ENCODE measurements around the gene LY6G5C. TPM values are rescaled to one million over a fixed set of nuclear protein-coding genes. Genes with fewer than 3 reads are reported as not detected.

Gene LY6G5C
- total and polyA plus RNA-seq, 9 of the 15 experiments (the other 6 are each of a cell fraction or from before 2014, with no cell fraction given): 0.10 to 0.67 (median 0.46) TPM; not detected in 4

DNA sequence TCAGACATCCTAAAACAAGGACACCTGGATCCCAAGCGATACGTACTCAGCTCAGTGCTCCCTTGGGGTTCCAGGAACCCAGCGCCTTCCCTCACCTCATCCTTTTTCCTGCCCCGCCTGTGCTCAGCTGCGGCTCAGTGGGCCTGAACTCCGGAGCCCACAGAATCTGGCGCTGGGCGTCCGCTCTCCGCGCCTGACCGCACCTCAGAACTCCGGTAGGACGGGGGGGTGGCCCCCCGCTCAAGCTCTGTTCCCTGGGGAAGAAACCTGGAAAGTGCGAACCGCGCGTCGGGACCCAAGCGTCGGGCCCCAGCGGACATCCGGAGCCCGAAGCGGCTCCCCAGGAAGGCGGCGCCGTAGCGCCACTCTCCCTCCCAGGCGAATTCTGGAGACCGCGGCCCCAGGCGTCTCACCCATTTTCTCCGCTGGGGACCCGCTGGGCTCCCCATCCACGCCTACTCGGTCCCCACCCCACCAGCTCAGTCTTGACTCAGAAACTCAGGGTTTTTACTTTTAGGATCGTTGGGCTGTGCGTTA is 336 bp upstream of the LY6G5C start (continued):
- TF ChIP-seq ZKSCAN1 (IDR thresholded peaks at IDR 0.05; ENCODE audit: low read depth, low read length): no peak
- TF ChIP-seq SLC30A9 (CRISPR knock-in tag; IDR thresholded peaks at IDR 0.05): no peak
- 0 out of 2 replicates have a peak, but pooled peaks have one; percentile 17 for TF ChIP-seq STAG1 (CRISPR knock-in tag; IDR thresholded peaks at IDR 0.05; ENCODE audit: borderline replicate concordance)
- TF ChIP-seq, protein P1, sequence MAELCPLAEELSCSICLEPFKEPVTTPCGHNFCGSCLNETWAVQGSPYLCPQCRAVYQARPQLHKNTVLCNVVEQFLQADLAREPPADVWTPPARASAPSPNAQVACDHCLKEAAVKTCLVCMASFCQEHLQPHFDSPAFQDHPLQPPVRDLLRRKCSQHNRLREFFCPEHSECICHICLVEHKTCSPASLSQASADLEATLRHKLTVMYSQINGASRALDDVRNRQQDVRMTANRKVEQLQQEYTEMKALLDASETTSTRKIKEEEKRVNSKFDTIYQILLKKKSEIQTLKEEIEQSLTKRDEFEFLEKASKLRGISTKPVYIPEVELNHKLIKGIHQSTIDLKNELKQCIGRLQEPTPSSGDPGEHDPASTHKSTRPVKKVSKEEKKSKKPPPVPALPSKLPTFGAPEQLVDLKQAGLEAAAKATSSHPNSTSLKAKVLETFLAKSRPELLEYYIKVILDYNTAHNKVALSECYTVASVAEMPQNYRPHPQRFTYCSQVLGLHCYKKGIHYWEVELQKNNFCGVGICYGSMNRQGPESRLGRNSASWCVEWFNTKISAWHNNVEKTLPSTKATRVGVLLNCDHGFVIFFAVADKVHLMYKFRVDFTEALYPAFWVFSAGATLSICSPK (IDR thresholded peaks at IDR 0.05; ENCODE audit: borderline replicate concordance): 0 out of 2 replicates have a peak, but pooled peaks have one; percentile 28
- TF ChIP-seq TBL1XR1 (IDR thresholded peaks at IDR 0.05; ENCODE audit: low read length in 2 of 2): no peak
- no peak for TF ChIP-seq NFE2 (IDR thresholded peaks at IDR 0.05; ENCODE audit: low read depth)
- TF ChIP-seq RBM39 (optimal IDR thresholded peaks at IDR 0.05; ENCODE audit: low read depth, low read length): no peak
- peak; percentile 85; the same call in 1 of the 2 replicates for TF ChIP-seq RBM14 (IDR thresholded peaks at IDR 0.05; ENCODE audit: borderline replicate concordance, insufficient read depth, low read depth, low read length)
- peak; percentile 80 for TF ChIP-seq SRSF7 (optimal IDR thresholded peaks at IDR 0.05; ENCODE audit: low read depth, low read length)
- no peak for TF ChIP-seq PCBP1 (IDR thresholded peaks at IDR 0.05; ENCODE audit: low read depth, low read length, poor library complexity, severe bottlenecking)
- no peak for TF ChIP-seq ZNF644 (tag; IDR thresholded peaks at IDR 0.05; ENCODE audit: low read depth)
- TF ChIP-seq U2AF2 (optimal IDR thresholded peaks at IDR 0.05; ENCODE audit: low read depth, low read length): no peak
- TF ChIP-seq SMARCE1 (IDR thresholded peaks at IDR 0.05): no peak
- no peak for TF ChIP-seq YBX1 (IDR thresholded peaks at IDR 0.05)
- TF ChIP-seq ZNF263 (CRISPR knock-in tag; IDR thresholded peaks at IDR 0.05; ENCODE audit: borderline replicate concordance): no peak
- TF ChIP-seq, protein P2, sequence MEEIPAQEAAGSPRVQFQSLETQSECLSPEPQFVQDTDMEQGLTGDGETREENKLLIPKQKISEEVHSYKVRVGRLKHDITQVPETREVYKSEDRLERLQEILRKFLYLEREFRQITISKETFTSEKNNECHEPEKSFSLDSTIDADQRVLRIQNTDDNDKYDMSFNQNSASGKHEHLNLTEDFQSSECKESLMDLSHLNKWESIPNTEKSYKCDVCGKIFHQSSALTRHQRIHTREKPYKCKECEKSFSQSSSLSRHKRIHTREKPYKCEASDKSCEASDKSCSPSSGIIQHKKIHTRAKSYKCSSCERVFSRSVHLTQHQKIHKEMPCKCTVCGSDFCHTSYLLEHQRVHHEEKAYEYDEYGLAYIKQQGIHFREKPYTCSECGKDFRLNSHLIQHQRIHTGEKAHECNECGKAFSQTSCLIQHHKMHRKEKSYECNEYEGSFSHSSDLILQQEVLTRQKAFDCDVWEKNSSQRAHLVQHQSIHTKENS (CRISPR knock-in tag; IDR thresholded peaks at IDR 0.05): no peak
- TF ChIP-seq HMGN3 (IDR thresholded peaks at IDR 0.05; ENCODE audit: borderline replicate concordance, extremely low read depth, insufficient read length, low read depth, low read length): peak; percentile 26
- TF ChIP-seq NFIC (IDR thresholded peaks at IDR 0.05): no peak
- TF ChIP-seq NBN (IDR thresholded peaks at IDR 0.05; ENCODE audit: low read depth): no peak
- TF ChIP-seq HLTF (IDR thresholded peaks at IDR 0.05): 0 out of 2 replicates have a peak, but pooled peaks have one; percentile 62
- TF ChIP-seq, protein P3, sequence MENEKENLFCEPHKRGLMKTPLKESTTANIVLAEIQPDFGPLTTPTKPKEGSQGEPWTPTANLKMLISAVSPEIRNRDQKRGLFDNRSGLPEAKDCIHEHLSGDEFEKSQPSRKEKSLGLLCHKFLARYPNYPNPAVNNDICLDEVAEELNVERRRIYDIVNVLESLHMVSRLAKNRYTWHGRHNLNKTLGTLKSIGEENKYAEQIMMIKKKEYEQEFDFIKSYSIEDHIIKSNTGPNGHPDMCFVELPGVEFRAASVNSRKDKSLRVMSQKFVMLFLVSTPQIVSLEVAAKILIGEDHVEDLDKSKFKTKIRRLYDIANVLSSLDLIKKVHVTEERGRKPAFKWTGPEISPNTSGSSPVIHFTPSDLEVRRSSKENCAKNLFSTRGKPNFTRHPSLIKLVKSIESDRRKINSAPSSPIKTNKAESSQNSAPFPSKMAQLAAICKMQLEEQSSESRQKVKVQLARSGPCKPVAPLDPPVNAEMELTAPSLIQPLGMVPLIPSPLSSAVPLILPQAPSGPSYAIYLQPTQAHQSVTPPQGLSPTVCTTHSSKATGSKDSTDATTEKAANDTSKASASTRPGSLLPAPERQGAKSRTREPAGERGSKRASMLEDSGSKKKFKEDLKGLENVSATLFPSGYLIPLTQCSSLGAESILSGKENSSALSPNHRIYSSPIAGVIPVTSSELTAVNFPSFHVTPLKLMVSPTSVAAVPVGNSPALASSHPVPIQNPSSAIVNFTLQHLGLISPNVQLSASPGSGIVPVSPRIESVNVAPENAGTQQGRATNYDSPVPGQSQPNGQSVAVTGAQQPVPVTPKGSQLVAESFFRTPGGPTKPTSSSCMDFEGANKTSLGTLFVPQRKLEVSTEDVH (IDR thresholded peaks at IDR 0.05; ENCODE audit: low read depth, partially characterized antibody): peak; percentile 7
- no peak for TF ChIP-seq PURB (CRISPR knock-in tag; IDR thresholded peaks at IDR 0.05; ENCODE audit: low read depth)
- TF ChIP-seq XRCC5 (IDR thresholded peaks at IDR 0.05; ENCODE audit: low read depth, low read length): peak; percentile 4; the same call in 1 of the 2 replicates
- peak; percentile 11; the same call in 1 of the 2 replicates for TF ChIP-seq SP1 (CRISPR knock-in tag; IDR thresholded peaks at IDR 0.05)
- TF ChIP-seq CBX5 (IDR thresholded peaks at IDR 0.05; ENCODE audit: borderline replicate concordance, low read depth): 0 out of 2 replicates have a peak, but pooled peaks have one; percentile 10
